ENCODE data around the gene PTBP3.
A peak's percentile ranks its signal among the peaks of the same experiment; 100 is the strongest.

Gene PTBP3

DNA sequence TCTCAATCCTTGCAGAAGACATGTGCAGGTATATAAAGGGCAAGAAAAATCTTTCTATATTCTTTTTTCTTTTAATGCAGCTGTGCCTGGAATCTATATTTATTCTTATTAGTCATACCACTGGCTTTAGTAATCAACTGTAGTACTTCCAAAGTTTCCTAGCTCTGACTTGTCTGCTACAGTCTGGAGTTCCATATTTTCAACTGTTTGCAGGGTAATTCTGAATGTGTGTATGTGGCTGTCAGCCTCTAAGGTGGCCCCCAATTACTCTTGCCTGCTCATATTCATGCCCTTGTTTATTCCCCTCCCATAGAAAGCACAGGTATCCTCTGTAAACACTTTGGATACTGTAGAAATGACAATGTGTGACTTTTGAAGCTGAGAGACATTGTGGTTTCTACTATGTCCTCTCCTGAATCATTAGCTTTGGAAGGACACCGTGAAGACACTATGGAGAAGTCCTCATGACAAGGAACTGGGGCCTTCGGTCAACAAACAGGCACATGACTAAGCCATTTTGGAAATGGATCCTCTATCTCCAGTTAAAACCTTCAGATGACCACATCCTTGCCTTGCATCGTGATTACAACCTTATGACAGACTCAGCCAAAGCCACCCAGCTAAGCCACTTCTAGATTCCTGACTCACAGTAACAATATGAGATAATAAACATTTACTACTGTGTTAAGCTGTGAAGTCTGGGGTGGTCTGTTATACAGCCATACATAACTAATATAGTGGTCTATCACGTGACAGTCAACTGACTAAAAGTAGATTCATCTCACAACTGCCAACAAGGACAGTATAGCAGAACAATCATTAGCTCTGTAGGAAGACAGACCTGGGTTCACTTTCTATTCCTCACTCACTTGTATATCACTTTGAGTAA is 108.8 kb downstream of the PTBP3 start:
- TF ChIP-seq, protein P1, sequence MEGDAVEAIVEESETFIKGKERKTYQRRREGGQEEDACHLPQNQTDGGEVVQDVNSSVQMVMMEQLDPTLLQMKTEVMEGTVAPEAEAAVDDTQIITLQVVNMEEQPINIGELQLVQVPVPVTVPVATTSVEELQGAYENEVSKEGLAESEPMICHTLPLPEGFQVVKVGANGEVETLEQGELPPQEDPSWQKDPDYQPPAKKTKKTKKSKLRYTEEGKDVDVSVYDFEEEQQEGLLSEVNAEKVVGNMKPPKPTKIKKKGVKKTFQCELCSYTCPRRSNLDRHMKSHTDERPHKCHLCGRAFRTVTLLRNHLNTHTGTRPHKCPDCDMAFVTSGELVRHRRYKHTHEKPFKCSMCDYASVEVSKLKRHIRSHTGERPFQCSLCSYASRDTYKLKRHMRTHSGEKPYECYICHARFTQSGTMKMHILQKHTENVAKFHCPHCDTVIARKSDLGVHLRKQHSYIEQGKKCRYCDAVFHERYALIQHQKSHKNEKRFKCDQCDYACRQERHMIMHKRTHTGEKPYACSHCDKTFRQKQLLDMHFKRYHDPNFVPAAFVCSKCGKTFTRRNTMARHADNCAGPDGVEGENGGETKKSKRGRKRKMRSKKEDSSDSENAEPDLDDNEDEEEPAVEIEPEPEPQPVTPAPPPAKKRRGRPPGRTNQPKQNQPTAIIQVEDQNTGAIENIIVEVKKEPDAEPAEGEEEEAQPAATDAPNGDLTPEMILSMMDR (IDR thresholded peaks at IDR 0.05; ENCODE audit: control insufficient read depth, insufficient read depth, low read depth, low read length, missing control alignments) = no peak
- H3K4me3 ChIP-seq (ENCODE audit: control insufficient read depth, low read depth, low read length) = no peak overlapping the region
- peak; percentile 34 for DNase-seq (ENCODE audit: low read depth)

DNA sequence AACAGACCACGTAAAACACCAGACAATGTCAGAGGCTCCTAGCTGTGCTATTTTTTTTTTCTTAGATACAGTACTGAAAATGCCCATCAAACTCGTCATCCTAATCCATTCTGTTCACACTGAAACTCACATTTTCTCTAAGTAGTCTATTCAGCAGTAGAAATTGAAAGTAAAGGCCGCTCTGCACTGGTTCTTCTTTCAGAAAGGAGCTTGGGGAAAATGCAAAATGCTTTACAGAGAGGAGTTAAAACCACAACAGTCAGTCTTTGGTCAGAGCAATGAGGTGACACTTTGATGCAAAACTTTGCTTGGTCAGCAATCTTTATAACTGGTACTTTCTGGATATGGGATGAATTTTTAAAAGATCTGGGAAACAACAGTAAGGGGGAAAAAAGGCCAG is 114.5 kb downstream of the PTBP3 start:
- no peak overlapping the region for H3K4me3 ChIP-seq (ENCODE audit: control insufficient read depth, low read depth, low read length)
- TF ChIP-seq, protein P1 (IDR thresholded peaks at IDR 0.05; ENCODE audit: control insufficient read depth, insufficient read depth, low read depth, low read length, missing control alignments) = no peak
- no peak for DNase-seq (ENCODE audit: low read depth)

DNA sequence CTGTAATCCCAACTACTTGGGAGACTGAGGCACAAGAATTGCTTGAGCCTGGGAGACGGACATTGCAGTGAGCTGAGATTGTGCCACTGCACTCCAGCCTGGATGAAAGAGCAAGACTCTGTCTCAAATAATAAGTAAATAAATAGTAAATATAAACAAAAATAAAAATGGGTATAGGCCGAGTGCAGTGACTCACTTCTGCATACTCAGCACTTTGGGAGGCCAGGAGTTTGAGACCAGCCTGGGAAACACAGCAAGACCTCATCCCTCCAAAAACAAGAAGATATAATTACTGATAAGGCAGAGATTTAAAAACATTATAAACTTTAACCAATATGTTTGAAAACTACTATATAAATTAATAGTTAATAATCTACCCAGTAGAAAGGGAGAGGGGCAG is 120.5 kb downstream of the PTBP3 start:
- no peak for DNase-seq (ENCODE audit: low read depth)
- TF ChIP-seq, protein P1 (IDR thresholded peaks at IDR 0.05; ENCODE audit: control insufficient read depth, insufficient read depth, low read depth, low read length, missing control alignments) = no peak
- H3K4me3 ChIP-seq (ENCODE audit: control insufficient read depth, low read depth, low read length) = no peak overlapping the region

- H3K4me3 ChIP-seq (ENCODE audit: control insufficient read depth, low read depth, low read length) = no peak overlapping the region
- no peak for DNase-seq (ENCODE audit: low read depth)
- TF ChIP-seq, protein P1 (IDR thresholded peaks at IDR 0.05; ENCODE audit: control insufficient read depth, insufficient read depth, low read depth, low read length, missing control alignments) = no peak
Measured at GRCh38 chr9:112207451-112207850, 126.0 kb downstream of the PTBP3 start.

DNA sequence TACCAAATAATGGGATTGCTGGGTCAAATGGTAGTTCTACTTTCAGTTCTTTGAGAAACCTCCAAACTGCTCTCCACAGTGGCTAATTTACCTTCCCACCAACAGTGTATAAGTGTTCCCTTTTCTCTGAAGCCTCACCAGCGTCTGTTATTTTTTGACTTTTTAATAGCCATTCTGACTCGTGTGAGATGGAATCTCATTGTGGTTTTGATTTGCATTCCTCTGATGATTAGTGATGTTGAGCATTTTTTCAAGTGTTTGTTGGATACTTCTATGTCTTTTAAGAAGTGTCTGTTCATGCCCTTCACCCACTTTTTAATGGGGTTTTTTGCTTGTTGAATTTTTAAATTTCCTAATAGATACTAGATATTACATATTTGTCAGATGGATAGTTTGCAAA is 129.9 kb downstream of the PTBP3 start:
- TF ChIP-seq, protein P1 (IDR thresholded peaks at IDR 0.05; ENCODE audit: control insufficient read depth, insufficient read depth, low read depth, low read length, missing control alignments) = no peak
- DNase-seq (ENCODE audit: low read depth) = no peak
- no peak overlapping the region for H3K4me3 ChIP-seq (ENCODE audit: control insufficient read depth, low read depth, low read length)

GRCh38 chr9:112200711-112201110 is 132.7 kb downstream of the PTBP3 start:
- H3K4me3 ChIP-seq (ENCODE audit: control insufficient read depth, low read depth, low read length) = no peak overlapping the region
- DNase-seq (ENCODE audit: low read depth) = no peak
- TF ChIP-seq, protein P1 (IDR thresholded peaks at IDR 0.05; ENCODE audit: control insufficient read depth, insufficient read depth, low read depth, low read length, missing control alignments) = no peak
